GM19397 (cell line): ENCODE results near the gene ZNF808.
"Not testable (repeated sequence)": the region's sequence is repeated elsewhere in the genome, so short reads cannot be mapped to it uniquely, and the experiment has no call there.

Experiments used
- ATAC-seq: cut with Tn5 transposase; IDR thresholded peaks from one replicate; pipeline ENCODE4 v1.9.1; 2021; ENCODE audit warnings: mild to moderate bottlenecking, moderate library complexity; ENCODE audit not compliant: unreplicated experiment

ZNF808 gene

DNA sequence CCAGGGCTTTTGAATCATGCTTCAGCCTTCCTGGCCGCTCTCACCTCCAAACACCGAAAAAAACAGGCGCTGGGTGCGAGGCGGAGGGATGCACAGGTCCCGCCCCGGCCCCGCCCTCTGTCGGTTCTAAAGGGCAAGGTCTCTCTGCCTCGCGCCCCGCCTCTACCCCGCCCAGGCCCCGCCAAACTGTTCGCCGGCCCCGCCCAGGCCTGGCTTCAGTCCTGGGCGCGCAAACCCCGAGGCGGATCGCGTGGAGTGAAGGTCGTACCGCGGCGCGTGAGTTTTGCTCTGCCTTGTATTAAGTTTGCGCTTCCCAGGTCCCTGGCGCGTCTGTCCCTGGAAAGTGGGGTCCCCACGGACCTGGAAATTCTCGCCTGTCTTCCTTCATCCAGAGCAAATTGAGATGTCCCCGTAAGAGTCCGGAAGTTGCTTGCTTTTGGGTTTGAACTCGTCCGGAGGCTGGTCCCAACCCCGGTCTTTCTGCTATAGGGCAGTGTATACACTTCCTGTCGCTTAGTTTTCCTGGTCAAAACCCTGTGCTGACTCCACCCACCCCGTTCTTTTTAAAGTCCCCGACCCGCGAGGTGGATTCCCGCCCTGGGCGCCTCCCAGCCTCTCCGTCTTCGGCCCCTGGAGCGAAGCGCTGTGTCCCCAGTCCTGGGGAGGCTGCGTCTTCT is 8.4 kb downstream of the ZNF808 start:
- ATAC-seq, result peak; percentile 92

DNA sequence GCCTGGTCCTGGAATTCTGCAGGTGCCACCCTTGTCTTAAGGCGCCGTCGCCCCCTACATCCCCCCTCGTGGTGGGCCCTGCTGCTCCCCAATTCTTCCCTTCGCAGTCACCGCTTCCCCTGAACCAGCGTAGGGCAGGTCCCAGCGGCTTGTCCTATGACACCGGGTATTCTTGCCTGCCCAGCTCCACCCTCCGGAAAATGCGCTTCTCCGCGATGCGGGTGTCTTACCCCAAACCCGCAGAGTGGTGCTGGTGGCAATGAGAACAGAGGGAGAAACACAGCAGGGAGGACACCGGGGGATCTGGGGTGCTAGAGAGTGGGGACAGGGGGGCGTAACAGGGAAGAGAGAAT is 9.0 kb downstream of the ZNF808 start:
- ATAC-seq, result peak; percentile 23

DNA sequence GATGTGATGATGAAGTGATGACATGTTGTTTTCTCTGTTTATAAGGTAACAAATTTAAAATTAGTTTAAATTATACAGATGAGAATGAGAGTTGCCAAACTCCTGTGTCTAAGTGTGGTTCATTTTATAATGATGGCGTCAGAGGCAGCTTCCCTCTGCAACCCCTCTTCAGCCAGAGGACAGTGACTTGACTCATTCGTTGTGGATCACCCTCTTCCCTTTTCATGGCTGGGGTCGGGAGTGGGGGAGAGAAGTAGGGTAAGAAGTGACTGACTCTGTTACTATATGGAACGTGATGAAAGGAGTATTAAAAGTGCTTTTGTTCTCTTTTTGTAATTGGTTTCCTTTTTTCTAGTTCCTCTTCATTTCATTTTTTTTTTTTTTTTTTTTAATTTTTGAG is 11.3 kb downstream of the ZNF808 start:
- not testable (repeated sequence) for ATAC-seq

DNA sequence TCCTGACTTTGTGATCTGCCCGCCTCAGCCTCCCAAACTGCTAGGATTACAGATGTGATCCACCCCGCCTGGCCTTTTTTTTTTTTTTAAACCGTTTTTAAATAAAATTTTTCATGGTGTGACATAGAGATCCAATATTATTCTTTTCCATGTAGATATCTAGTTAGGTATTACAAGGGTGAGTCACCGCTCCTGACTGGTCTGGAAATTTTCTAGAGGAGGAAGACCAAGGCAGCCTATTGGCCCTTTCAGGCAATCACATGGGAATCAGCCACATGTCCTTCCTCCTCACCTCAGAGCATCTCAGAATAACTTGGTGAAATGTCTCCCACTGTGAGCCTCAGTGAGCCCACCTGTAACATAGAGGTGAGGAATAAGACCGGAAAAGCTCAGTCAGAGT is 13.7 kb downstream of the ZNF808 start:
- ATAC-seq, result not testable (repeated sequence)

DNA sequence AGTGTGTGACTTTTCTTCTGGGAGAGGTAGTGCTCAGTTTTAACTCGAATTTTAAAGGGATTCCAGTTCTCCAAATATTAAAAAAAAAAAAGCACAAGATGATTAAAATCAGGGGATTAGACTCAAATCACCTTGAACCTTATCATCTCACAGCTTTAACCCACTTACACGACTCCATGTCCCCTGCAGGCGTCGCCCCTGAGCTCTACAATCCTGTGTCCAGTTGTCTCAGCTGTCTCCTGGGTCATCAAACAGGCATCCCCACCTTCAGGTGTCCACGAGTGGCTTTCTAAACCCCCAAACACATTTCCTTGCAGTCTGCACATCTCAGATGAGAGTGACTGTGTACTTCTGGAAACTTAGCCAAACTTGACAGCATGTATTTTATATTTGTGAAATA is 14.1 kb downstream of the ZNF808 start:
- no peak for ATAC-seq

DNA sequence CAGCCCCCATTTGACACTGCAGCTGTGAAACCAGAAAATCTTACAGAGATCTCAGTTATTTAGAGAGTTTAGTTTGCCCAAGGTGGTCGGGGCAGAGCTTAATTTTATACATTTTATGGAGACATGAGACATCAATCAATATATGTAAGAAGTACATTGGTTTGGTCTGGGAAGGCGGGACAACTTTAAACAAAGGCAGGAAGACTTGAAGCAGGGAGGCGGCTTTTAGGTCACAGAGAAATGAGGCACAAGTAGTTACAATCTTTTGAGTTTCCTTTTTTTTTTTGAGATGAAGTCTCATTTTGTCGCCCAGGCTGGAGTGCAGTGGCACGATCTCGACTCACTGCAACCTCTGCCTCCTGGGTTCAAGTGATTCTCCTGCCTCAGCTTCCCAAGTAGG is 15.1 kb downstream of the ZNF808 start:
- ATAC-seq, result not testable (repeated sequence)

DNA sequence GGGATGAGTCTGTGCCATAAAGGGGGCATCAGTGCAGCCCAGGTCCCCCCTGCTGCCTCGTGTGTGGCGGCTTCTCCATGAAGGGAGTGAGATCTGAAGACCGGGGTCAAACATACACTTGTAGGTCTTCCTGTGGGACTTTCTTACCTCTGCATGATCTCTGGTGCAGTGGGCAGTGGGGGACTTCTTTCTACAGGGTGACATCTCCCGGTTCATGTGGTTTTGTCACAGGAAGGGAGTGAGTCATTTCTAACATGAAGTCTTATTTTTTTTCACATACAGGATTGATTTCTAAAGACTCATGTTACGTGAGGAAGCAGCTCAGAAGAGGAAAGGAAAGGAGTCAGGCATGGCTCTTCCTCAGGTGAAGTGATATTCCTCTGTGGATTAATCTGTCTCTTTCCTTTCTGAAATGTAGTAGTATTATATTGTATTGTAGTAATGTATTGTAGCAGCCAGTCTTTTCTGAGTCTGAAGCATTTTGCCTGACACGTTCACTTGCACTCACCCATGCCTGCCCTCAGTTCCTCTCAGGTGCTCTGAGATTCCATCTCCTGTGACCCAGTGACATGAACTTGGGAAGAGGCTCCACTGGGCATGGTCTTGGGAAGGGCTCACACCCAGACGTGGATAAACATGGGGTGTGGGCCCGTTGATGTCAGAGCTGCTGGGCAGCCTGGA is 15.7 kb downstream of the ZNF808 start:
- ATAC-seq, result no peak

DNA sequence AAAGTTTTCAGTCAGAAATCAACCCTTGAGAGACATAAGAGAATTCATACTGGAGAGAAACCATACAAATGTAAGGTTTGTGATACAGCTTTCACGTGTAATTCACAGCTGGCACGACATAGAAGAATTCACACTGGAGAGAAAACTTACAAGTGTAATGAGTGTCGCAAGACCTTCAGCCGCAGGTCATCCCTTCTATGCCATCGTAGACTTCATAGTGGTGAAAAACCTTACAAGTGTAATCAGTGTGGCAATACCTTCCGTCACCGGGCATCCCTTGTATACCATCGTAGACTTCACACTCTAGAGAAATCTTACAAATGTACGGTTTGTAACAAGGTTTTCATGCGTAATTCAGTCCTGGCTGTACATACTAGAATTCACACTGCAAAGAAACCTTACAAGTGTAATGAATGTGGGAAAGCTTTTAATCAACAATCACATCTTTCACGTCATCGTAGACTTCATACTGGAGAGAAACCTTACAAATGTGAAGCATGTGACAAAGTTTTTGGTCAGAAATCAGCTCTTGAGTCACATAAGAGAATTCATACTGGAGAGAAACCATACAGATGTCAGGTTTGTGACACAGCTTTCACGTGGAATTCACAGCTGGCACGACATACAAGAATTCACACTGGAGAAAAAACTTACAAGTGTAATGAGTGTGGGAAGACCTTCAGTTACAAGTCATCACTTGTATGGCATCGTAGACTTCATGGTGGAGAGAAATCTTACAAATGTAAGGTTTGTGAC is 26.9 kb downstream of the ZNF808 start:
- ATAC-seq, result no peak

DNA sequence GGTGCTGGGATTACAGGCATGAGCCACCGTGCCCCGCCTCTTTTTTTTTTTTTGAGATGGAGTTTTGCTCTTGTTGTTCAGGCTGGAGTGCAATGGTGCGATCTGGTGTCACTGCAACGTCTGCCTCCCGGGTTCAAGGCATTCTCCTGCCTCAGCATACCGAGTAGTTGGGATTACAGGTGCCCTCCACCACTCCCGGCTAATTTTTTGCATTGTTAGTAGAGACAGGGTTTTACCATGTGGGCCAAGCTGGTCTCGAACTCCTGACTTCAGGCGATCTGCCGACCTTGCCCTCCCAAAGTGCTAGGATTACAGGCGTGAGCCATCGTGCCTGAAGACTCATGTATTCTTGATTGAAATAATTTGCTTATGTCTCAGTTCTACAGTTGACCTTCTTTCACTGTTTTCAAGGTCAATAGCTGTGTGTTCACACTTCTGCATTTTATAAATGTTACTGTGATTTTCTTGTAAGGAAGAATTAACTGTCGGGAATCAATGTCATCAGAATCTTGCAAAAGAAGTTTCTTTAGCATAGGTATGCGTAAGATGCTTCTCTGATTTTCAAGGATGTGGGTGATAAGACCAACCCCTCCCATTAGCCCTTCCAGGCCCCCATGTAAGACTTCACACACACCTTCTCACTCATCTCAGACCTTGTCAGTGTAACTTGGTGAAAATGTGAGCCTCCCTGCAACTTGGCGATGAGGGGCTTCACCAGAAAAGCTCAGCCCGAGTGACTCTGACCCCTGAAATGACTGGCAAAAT is 29.9 kb downstream of the ZNF808 start:
- no peak for ATAC-seq

DNA sequence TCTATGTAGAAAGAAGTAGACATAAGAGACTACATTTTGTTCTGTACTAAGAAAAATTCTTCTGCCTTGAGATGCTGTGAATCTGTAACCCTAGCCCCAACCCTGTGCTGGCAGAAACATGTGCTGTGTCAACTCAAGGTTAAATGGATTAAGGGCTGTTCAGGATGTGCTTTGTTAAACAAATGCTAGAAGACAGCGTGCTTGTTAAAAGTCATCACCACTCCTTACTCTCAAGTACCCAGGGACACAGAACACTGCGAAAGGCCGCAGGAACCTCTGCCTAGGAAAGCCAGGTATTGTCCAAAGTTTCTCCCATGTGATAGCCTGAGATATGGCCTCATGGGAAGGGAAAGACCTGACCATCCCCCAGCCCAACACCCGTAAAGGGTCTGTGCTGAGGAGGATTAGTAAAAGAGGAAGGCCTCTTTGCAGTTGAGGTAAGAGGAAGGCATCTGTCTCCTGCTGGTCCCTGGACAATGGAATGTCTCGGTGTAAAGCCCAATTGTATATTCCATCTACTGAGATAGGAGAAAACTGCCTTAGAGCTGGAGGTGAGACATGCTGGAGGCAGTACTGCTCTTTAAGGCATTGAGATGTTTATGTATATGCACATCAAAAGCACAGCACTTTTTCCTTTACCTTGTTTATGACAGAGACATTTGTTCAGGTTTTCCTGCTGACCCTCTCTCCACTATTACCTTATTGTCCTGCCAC is 31.4 kb downstream of the ZNF808 start:
- not testable (repeated sequence) for ATAC-seq

DNA sequence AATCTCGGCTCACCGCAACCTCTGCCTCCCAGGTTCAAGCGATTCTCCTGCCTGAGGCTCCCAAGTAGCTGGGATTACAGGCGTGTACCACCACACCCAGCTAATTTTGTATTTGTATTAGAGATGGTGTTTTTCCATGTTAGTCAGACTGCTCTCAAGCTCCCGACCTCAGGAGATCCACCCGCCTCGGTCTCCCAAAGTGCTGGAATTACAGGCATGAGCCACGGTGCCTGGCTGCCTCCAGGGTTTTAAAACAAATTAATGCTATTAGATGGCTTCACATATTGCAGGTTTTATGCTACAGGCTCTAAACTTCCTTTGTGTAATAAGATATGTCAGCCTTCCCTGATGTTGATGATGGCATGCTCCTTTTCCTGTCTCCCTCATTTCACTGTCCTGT is 34.1 kb downstream of the ZNF808 start:
- ATAC-seq, result not testable (repeated sequence)

DNA sequence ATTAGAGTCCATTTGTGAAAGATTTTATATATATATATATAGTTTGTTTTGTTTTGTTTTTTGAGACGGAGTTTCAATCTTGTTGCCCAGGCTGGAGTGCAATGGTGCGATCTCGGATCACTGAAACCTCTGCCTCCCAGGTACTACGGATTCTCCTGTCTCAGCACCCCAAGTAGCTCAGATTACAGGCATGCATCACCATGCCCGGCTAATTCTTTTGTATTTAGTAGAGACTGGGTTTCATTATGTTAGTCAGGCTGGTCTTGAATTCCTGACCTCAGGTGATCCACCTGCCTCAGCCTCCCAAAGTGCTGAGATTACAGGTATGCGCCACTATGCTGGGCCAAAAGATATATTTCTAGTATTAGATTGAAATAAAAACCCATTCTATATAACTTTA is 38.7 kb downstream of the ZNF808 start:
- no peak for ATAC-seq

DNA sequence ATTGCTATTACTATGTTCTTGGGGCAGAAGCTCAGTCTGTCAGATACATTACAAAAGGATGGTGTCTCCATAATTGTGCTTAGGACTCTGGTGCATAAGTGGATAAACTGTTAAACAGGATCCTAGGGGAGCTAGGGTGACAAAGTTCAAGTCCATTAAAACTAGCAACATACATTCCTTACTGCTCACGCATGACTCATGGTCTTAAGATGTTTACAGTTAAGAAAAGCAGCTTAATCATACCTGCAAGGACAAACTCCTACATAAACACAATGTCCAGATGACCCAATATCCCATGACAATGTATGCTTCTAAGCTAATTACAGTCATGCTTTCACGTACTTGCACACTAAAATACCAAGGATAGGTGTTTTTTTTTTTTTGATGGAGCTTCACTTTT is 39.1 kb downstream of the ZNF808 start:
- no peak for ATAC-seq

DNA sequence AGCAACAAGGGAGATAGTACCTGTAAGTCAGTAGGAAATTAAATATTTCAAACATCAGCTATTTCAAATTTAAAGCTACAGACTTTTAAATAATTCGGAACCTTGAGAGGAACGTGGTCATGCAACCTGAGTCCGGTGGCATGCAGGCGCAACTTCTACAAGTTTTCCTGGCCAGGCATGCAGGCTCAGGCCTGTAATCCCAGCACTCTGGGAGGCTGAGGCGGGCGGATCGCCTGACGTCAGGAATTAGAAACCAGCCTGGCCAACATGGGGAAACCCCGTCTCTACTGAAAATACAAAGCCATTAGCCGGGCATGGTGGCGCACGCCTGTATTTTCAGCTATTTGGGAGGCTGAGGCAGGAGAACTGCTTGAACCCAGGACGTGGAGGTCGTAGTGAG is 40.5 kb downstream of the ZNF808 start:
- ATAC-seq, result no peak

DNA sequence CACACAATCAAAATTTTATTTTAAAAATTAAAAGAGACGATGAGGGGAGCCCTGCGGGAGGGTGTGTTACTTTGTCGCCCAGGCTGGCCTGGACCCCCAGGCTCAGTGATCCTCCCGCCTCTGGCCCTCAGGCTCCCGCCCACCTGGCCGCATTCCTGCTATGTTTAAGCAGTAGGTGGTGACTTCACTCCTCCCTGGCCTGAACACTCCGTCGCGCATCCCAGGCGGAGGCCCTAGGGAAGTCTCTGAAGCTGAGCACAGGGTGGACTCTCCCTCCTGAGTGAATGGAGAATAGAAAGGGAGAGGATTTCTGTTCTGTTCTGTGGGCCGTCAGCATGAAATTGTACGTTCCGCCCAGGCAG is 42.2 kb downstream of the ZNF808 start:
- ATAC-seq, result not testable (repeated sequence)

DNA sequence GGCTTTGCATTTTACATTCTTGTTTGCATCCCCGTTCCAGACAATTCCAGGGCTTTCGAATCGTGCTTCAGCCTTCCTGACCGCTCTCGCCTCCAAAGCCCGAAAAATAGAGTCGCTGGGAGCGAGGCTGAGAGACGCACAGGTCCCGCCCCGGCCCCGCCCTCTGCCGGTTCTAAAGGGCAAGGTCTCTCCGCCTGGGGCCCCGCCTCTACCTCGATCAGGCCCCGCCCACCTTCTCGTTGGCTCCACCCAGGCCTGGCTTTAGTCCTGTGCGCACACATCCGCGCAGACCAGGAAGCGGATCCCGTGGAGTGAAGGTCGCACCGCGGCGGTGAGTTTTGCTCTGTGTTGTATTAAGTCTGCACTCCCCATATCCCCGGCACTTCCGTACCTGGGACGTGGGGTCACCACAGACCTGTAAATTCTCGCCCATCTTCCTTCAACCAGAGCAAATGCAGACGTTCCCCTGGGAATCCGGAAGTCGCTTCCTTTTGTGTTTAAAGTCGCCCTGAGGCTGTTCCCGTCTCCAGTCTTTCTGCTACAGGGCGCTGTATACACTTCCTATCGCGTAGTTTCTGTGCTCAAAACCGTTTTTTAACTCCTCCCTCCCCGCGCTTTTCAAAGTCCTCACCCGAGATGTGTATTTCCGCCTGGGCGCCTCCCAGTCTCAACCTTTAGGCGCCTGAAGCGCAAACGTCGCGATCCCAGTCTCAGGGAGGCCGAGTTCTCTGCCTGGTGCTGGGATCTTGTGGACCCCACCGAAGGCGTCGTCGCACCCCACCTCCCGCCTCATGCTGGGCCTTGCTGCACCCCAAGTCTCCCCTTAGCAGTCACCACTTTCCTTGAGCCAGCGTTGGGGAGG is 42.8 kb downstream of the ZNF808 start, which contains the start of gene ZNF701:
TSS of gene ZNF701 (plus strand) at position 288 of the 862 bp plus-strand sequence. CDS start 3,861 bp downstream, outside the sequence.
- peak; percentile 96 for ATAC-seq

DNA sequence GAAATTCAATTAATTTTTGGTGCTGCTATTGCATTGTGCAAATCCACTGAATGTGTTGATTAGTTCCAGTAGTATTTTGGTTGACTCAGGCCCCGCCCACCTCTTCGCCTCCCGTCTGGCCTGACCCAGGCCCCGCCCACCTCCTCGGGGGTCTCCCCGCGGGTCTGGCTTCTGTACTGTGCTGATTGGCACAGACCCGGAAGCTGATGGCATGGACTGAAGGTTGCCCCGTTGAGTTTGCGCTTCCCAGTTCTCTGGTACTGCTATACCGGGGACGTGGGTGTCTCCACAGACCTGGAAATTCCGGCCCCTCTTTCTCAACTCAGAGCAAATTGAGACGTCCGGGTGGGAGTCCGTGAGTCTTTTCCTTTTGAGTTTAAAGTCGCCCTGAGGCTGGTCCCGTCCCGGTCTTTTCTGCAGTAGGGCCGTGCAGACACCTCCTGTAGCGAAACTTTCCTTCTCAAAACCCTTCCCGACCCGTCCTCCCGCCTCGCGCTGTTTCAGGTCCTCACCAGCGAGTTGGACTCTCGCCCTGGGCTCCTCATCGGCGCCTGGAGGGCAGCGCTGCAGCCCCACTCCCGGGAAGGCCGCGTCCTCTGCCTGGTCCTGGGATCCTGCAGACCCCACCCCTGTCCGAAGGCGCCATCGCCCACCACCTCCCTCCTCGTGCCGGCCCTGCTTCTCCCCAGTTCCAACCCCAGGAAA is 57.4 kb downstream of the ZNF808 start:
- ATAC-seq, result no peak

DNA sequence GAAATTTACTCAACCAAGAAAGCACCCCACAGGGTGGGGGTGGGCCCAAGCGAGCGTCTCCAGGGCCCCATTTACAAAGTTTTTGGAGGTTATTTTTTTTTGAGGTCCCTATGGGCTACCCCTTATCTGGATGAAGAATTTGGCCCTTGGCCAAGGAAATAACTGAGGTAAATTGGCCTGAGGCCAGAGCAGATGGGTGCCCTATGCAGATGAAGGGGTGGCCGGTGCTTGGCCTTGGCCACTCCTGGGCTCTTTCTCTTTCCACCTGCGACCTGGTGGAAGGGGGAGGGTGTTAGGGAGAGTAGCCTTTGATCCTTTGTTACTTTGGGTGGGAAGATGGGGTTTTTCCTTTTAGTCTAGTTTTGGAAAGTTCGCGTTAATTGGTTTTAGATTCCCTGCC is 58.1 kb downstream of the ZNF808 start:
- ATAC-seq, result no peak

DNA sequence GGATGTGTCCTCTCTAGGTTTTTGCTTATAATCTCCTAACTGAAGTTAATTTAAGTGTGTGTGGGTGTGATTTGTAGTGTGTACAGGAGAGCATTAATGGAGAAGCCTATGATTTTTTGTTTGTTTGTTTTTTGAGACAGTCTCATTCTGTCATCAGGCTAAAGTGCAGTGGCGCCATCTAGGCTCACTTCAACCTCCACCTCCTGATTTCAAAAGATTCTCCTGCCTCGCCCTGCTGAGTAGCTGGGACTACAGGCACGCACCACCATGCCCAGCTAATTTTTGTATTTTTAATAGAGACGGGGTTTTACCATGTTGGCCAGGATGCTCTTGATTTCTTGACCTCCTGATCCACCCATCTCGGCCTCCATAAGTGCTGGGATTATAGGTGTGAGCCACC is 63.3 kb downstream of the ZNF808 start:
- no peak for ATAC-seq
